Caco-2 (cell line): Measurements from ENCODE around the gene KRT35. TPM values are rescaled to one million over a fixed set of nuclear protein-coding genes. Genes with fewer than 3 reads are reported as not detected.

Experiments
- BruUV-seq: library from RNA; stranded (reverse); fragments of 400-500 nt; replicated peaks from 2 replicates; lab custom pipeline; 2021; lab: Mats Ljungman, UMichigan
- CTCF ChIA-PET: fragments of 300-600 bp; sonication (Branson Sonifier 250); formaldehyde crosslinking; loops from one replicate; lab custom pipeline; 2022; ENCODE audit warnings: antibody characterized with exemption; lab: Charles Lee
- POLR2A ChIA-PET: fragments of 300-600 bp; sonication (Branson Sonifier 250); formaldehyde crosslinking; loops from one replicate; lab custom pipeline; 2022; ENCODE audit warnings: antibody characterized with exemption; lab: Charles Lee
- DNase-seq, 2 experiments: peaks; one replicate each; pipeline versions ENCODE4 v3.0.0 to v3.0.0-alpha.2; 2020 to 2022
- H3K27me3 ChIP-seq: replicated peaks from 2 replicates; pipeline ENCODE4 v1.6.0; 2011; ENCODE audit warnings: low read length; ENCODE audit not compliant: control insufficient read depth, insufficient read depth
- H3K36me3 ChIP-seq: 2 replicates; pipeline ENCODE4 v1.5.1; 2011; ENCODE audit warnings: low read length; ENCODE audit not compliant: control insufficient read depth, insufficient read depth
- H3K4me1 ChIP-seq: fragments of 250-450 bp; sonication (Bioruptor Pico); 2 replicates; pipeline ENCODE4 v1.5.1; 2020; ENCODE audit warnings: mild to moderate bottlenecking
- H3K4me3 ChIP-seq: 2 replicates; pipeline ENCODE4 v1.5.1; 2011; ENCODE audit warnings: low read depth, mild to moderate bottlenecking, control low read depth, low read length
- H3K9me3 ChIP-seq: fragments of 250-450 bp; sonication (Bioruptor Pico); 2 replicates; pipeline ENCODE4 v1.5.1; 2020; ENCODE audit warnings: mild to moderate bottlenecking, moderate library complexity
- H3K27ac Mint-ChIP-seq: one replicate; pipeline ENCODE4 v1.8.0; 2022; ENCODE audit warnings: mixed read lengths; ENCODE audit not compliant: unreplicated experiment
- H3K27me3 Mint-ChIP-seq: one replicate; pipeline ENCODE4 v1.8.0; 2022; ENCODE audit warnings: mixed read lengths; ENCODE audit not compliant: insufficient read depth, unreplicated experiment
- H3K36me3 Mint-ChIP-seq: one replicate; pipeline ENCODE4 v1.8.0; 2022; ENCODE audit warnings: mild to moderate bottlenecking, mixed read lengths; ENCODE audit not compliant: insufficient read depth, unreplicated experiment
- H3K4me1 Mint-ChIP-seq: one replicate; pipeline ENCODE4 v1.8.0; 2022; ENCODE audit warnings: low read depth, mixed read lengths; ENCODE audit not compliant: unreplicated experiment
- H3K4me3 Mint-ChIP-seq: one replicate; pipeline ENCODE4 v1.8.0; 2022; ENCODE audit warnings: mild to moderate bottlenecking, moderate library complexity, mixed read lengths; ENCODE audit not compliant: unreplicated experiment
- H3K9me3 Mint-ChIP-seq: one replicate; pipeline ENCODE4 v1.8.0; 2022; ENCODE audit warnings: mixed read lengths; ENCODE audit not compliant: unreplicated experiment
- CTCF ChIP-seq, 2 experiments: fragments of 200-600 bp in 1 of 2; IDR thresholded peaks; 1 replicate in 1 of 2; 2 replicates in 1 of 2; pipeline versions ENCODE4 v1.5.1 to v1.8.0; 2011 to 2022; ENCODE audit warnings: antibody characterized with exemption in 1 of 2, control low read depth in 1 of 2, inconsistent platforms in 1 of 2, low read depth in 1 of 2, low read length in 1 of 2, mild to moderate bottlenecking in 1 of 2, moderate library complexity in 1 of 2; ENCODE audit not compliant: insufficient read depth in 1 of 2, severe bottlenecking in 1 of 2, unreplicated experiment in 1 of 2
- intact Hi-C: fragments of 100-400 bp; cut with micrococcal nuclease; formaldehyde crosslinking; loops from one replicate; pipeline ENCODE4 v1.10.0; 2022; ENCODE audit not compliant: unreplicated experiment
- total RNA-seq: library from RNA; stranded (reverse); gene quantifications from 2 replicates; pipeline ENCODE4 v1.2.3, GENCODE V29; 2022

The KRT35 gene
- total RNA-seq, 1 experiment from 2014 or later = not detected

- no peak for TF ChIP-seq CTCF (IDR thresholded peaks at IDR 0.05; ENCODE audit: insufficient read depth in 1 of 2, low read depth in 1 of 2, low read length in 1 of 2, severe bottlenecking in 1 of 2, unreplicated experiment in 1 of 2)
- Mint-ChIP-seq H3K36me3 (no peaks in the 10 kb centered on the region), H3K4me1 (no peaks in the 10 kb centered on the region), H3K4me3 (no peak overlapping the region), H3K9me3 (no peaks in the 10 kb centered on the region), H3K27ac (no peak overlapping the region), H3K27me3 (peaks cover 3% of the 10 kb centered on the region)
- Histone ChIP-seq H3K27me3 (no peaks in the 10 kb centered on the region), H3K4me1 (no peaks in the 10 kb centered on the region), H3K9me3 (no peaks in the 10 kb centered on the region), H3K4me3 (no peak overlapping the region), H3K36me3 (no peaks in the 10 kb centered on the region)
- POLR2A ChIA-PET = no interaction called here
- no peak for DNase-seq
- CTCF ChIA-PET = no interaction called here
- no TSS peak for BruUV-seq
- intact Hi-C loops = no loop called here
These were observed 43.7 kb downstream of the KRT35 start for GRCh38 chr17:41437254-41437653.

DNA sequence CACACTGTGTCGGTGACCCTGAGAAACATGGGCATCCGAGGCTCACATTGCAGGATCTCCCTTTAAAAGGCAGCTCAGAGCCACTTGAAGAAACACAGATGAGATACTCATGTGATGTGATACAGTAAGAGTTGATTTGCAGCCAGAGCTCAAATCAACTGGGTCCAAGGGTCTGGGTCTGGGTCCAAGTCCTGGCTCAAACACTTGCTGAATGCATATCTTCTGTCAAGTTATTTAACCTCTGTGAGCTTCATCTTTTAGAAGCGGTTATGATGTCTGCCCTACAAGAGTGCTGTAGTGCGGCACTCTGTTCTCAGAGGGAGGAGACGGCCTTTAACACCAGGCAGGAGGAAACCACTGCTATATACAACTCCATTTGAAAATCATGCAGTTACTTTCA is 46.5 kb downstream of the KRT35 start:
- no peak overlapping the region for H3K27ac Mint-ChIP-seq
- H3K4me1 Mint-ChIP-seq = peaks cover 6% of the 10 kb centered on the region
- POLR2A ChIA-PET = no interaction called here

DNA sequence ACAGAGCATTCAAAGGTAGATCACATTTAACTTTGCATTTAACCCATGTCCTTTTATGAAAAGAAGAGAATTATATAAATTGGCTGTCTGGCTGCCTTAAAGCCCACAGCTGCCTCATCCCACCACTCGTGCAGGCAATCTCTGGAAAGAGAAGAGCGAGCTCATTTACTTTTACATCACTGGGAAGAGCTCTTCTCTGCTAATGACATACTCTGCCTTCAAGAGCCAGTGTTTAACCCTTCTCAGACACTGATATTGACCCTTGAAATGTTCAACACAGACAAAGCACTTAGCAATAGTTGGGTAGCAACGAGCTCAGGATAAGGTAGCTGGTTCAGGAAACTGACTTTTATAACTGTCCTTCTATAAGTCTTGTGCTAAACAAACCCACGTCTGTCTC is 46.9 kb downstream of the KRT35 start:
- H3K4me1 ChIP-seq = peaks cover 17% of the 10 kb centered on the region
- H3K4me1 Mint-ChIP-seq = peaks cover 7% of the 10 kb centered on the region
- no peak overlapping the region for H3K4me3 ChIP-seq
- no peak overlapping the region for H3K27ac Mint-ChIP-seq
- no peaks in the 10 kb centered on the region for H3K36me3 ChIP-seq
- no peaks in the 10 kb centered on the region for H3K36me3 Mint-ChIP-seq
- no peak for TF ChIP-seq CTCF (IDR thresholded peaks at IDR 0.05; ENCODE audit: insufficient read depth in 1 of 2, low read depth in 1 of 2, low read length in 1 of 2, severe bottlenecking in 1 of 2, unreplicated experiment in 1 of 2)
- intact Hi-C loops = no loop called here
- POLR2A ChIA-PET = no interaction called here
- CTCF ChIA-PET = interaction anchor here (1.1 to 1.4 kb wide), 2 partner anchors 28 to 62 kb away, joined by 3 to 4 read pairs; no protein-coding TSS in a partner anchor
- DNase-seq = no peak
- H3K27me3 Mint-ChIP-seq = peaks cover 3% of the 10 kb centered on the region
- BruUV-seq = no TSS peak
- H3K9me3 Mint-ChIP-seq = no peaks in the 10 kb centered on the region
- H3K27me3 ChIP-seq = no peaks in the 10 kb centered on the region
- no peaks in the 10 kb centered on the region for H3K9me3 ChIP-seq
- H3K4me3 Mint-ChIP-seq = no peak overlapping the region

More for the DNA sequence above, 46.5 kb downstream of the KRT35 start:
- no peaks in the 10 kb centered on the region for H3K27me3 ChIP-seq
- Mint-ChIP-seq H3K27me3 (peaks cover 3% of the 10 kb centered on the region), H3K36me3 (no peaks in the 10 kb centered on the region), H3K4me3 (no peak overlapping the region), H3K9me3 (no peaks in the 10 kb centered on the region)
- CTCF ChIA-PET = interaction anchor here (1.1 to 1.4 kb wide), 2 partner anchors 28 to 62 kb away, joined by 3 to 4 read pairs; no protein-coding TSS in a partner anchor
- TF ChIP-seq CTCF (IDR thresholded peaks at IDR 0.05; ENCODE audit: insufficient read depth in 1 of 2, low read depth in 1 of 2, low read length in 1 of 2, severe bottlenecking in 1 of 2, unreplicated experiment in 1 of 2) = no peak
- no peaks in the 10 kb centered on the region for H3K36me3 ChIP-seq
- H3K4me3 ChIP-seq = no peak overlapping the region
- H3K9me3 ChIP-seq = no peaks in the 10 kb centered on the region
- BruUV-seq = no TSS peak
- no peak for DNase-seq
- intact Hi-C loops = no loop called here
- H3K4me1 ChIP-seq = peaks cover 17% of the 10 kb centered on the region
